Glomerular endothelial cell (primary cell): ENCODE measurements around the gene INMT. TPM values are rescaled to one million over a fixed set of nuclear protein-coding genes. Genes with fewer than 3 reads are reported as not detected.

Source experiments
- total RNA-seq: library from RNA; depleted of rRNA; stranded (reverse); fragments of >200 nt; gene quantifications from 2 replicates; pipeline ENCODE4 v1.2.3, GENCODE V29; 2015

INMT gene
- total RNA-seq, 1 donor from 2014 or later: 0.12 TPM

Other genes starting within 250 kb of the INMT start
- 32.0 and 33.8 TPM in 2 replicates for gene GGCT, start 247.3 kb upstream of the INMT start, total RNA-seq
- gene GARS1, start 157.3 kb upstream of the INMT start, total RNA-seq: 142 and 181 TPM in 2 replicates
- not detected in 2 replicates for gene CRHR2, start 69.7 kb upstream of the INMT start, total RNA-seq
- gene MINDY4, start 19.3 kb downstream of the INMT start, total RNA-seq: 5.4 and 6.7 TPM in 2 replicates
- 0.82 and 6.9 TPM in 2 replicates for gene AQP1, start 159.7 kb downstream of the INMT start, total RNA-seq
- not detected in 2 replicates for gene GHRHR, start 211.8 kb downstream of the INMT start, total RNA-seq